Measurements from ENCODE around the gene HDAC6.
"Not testable (repeated sequence)": the region's sequence is repeated elsewhere in the genome, so short reads cannot be mapped to it uniquely, and the experiment has no call there.

HDAC6 gene

GRCh38 chrX:48789366-48790220 lies 12.3 kb upstream of the HDAC6 start:
- in situ Hi-C loops (cut with MboI; ENCODE audit: low sequenced_read_pairs), result no loop called here

GRCh38 chrX:48790477-48790876 lies 11.4 kb upstream of the HDAC6 start:
- in situ Hi-C loops (cut with MboI; ENCODE audit: low sequenced_read_pairs), result no loop called here

- in situ Hi-C loops (cut with MboI; ENCODE audit: low sequenced_read_pairs), result no loop called here
Measured at GRCh38 chrX:48791063-48791820, 10.6 kb upstream of the HDAC6 start.

- in situ Hi-C loops (cut with MboI; ENCODE audit: low sequenced_read_pairs), result no loop called here
Measured at GRCh38 chrX:48792219-48792618, 9.6 kb upstream of the HDAC6 start.

- in situ Hi-C loops (cut with MboI; ENCODE audit: low sequenced_read_pairs), result no loop called here
Measured at GRCh38 chrX:48793935-48794334, 7.9 kb upstream of the HDAC6 start.

- in situ Hi-C loops (cut with MboI; ENCODE audit: low sequenced_read_pairs), result no loop called here
Measured at GRCh38 chrX:48794340-48794910, 7.4 kb upstream of the HDAC6 start.

GRCh38 chrX:48794911-48795515 lies 6.9 kb upstream of the HDAC6 start:
- in situ Hi-C loops (cut with MboI; ENCODE audit: low sequenced_read_pairs), result no loop called here

- in situ Hi-C loops (cut with MboI; ENCODE audit: low sequenced_read_pairs), result no loop called here
Measured at GRCh38 chrX:48798318-48798717, 3.5 kb upstream of the HDAC6 start.

- in situ Hi-C loops (cut with MboI; ENCODE audit: low sequenced_read_pairs), result no loop called here
Measured at GRCh38 chrX:48800574-48801279, 1.1 kb upstream of the HDAC6 start.

- in situ Hi-C loops (cut with MboI; ENCODE audit: low sequenced_read_pairs), result no loop called here
Measured at GRCh38 chrX:48802089-48802904, 430 bp downstream of the HDAC6 start.

- in situ Hi-C loops (cut with MboI; ENCODE audit: low sequenced_read_pairs), result no loop called here
Measured at GRCh38 chrX:48802905-48803200, 986 bp downstream of the HDAC6 start.

- in situ Hi-C loops (cut with MboI; ENCODE audit: low sequenced_read_pairs), result no loop called here
Measured at GRCh38 chrX:48806081-48806480, 4.2 kb downstream of the HDAC6 start.

- in situ Hi-C loops (cut with MboI; ENCODE audit: low sequenced_read_pairs), result no loop called here
Measured at GRCh38 chrX:48813644-48814043, 11.8 kb downstream of the HDAC6 start.

GRCh38 chrX:48814722-48815121 lies 12.9 kb downstream of the HDAC6 start:
- in situ Hi-C loops (cut with MboI; ENCODE audit: low sequenced_read_pairs), result no loop called here

GRCh38 chrX:48815266-48815665 lies 13.4 kb downstream of the HDAC6 start:
- in situ Hi-C loops (cut with MboI; ENCODE audit: low sequenced_read_pairs), result no loop called here

GRCh38 chrX:48816014-48816810 lies 14.3 kb downstream of the HDAC6 start:
- in situ Hi-C loops (cut with MboI; ENCODE audit: low sequenced_read_pairs), result no loop called here

- in situ Hi-C loops (cut with MboI; ENCODE audit: low sequenced_read_pairs), result no loop called here
Measured at GRCh38 chrX:48818098-48818497, 16.2 kb downstream of the HDAC6 start.

GRCh38 chrX:48818866-48819265 lies 17.0 kb downstream of the HDAC6 start:
- in situ Hi-C loops (cut with MboI; ENCODE audit: low sequenced_read_pairs), result no loop called here

GRCh38 chrX:48819394-48819793 lies 17.5 kb downstream of the HDAC6 start:
- in situ Hi-C loops (cut with MboI; ENCODE audit: low sequenced_read_pairs), result not testable (repeated sequence)
